Measurements from ENCODE around the gene LRRC1.

DNA sequence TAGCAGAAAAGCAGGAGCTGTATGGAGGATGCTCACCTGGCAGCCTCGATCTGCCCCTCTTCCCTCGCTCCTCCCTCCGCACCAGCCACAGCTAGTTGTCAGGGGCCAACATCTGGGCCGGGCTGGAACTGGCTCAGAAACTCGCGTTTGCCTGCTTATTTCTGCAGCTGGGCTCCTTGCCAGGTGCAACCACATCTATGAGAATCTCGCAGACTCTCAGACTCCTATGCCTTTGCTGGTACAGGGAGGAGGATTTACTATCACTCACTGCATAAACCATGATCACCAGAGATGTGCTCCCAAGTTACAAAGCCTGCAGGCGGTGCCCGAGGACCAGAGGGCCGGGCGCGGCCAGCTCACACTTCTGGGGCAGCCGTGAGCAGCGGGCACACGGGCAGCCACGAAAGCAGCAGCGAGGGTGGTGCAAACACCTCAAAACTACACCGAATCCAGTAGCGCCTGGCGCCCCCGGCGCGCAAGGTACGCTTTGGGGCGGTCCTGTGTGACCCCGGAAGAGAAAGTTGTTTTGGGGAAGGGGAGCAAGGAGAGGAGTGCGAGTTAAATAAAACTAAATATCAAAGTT lies 577 bp upstream of the LRRC1 start:
- TF ChIP-seq, protein P1, sequence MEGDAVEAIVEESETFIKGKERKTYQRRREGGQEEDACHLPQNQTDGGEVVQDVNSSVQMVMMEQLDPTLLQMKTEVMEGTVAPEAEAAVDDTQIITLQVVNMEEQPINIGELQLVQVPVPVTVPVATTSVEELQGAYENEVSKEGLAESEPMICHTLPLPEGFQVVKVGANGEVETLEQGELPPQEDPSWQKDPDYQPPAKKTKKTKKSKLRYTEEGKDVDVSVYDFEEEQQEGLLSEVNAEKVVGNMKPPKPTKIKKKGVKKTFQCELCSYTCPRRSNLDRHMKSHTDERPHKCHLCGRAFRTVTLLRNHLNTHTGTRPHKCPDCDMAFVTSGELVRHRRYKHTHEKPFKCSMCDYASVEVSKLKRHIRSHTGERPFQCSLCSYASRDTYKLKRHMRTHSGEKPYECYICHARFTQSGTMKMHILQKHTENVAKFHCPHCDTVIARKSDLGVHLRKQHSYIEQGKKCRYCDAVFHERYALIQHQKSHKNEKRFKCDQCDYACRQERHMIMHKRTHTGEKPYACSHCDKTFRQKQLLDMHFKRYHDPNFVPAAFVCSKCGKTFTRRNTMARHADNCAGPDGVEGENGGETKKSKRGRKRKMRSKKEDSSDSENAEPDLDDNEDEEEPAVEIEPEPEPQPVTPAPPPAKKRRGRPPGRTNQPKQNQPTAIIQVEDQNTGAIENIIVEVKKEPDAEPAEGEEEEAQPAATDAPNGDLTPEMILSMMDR (IDR thresholded peaks at IDR 0.05), result peak in 4 of 6 experiments; percentile 28 to 44 (median 37)
- no peak for TF ChIP-seq POLR2A (IDR thresholded peaks at IDR 0.05)
